GM18499 (cell line): ENCODE results near the gene PCDHGA11.
"Not testable (repeated sequence)": the region's sequence is repeated elsewhere in the genome, so short reads cannot be mapped to it uniquely, and the experiment has no call there.

ENCODE experiments used
- ATAC-seq: cut with Tn5 transposase; IDR thresholded peaks from one replicate; pipeline ENCODE4 v1.9.1; 2021; ENCODE audit warnings: moderate number of reproducible peaks; ENCODE audit not compliant: insufficient read depth, unreplicated experiment

PCDHGA11 gene

DNA sequence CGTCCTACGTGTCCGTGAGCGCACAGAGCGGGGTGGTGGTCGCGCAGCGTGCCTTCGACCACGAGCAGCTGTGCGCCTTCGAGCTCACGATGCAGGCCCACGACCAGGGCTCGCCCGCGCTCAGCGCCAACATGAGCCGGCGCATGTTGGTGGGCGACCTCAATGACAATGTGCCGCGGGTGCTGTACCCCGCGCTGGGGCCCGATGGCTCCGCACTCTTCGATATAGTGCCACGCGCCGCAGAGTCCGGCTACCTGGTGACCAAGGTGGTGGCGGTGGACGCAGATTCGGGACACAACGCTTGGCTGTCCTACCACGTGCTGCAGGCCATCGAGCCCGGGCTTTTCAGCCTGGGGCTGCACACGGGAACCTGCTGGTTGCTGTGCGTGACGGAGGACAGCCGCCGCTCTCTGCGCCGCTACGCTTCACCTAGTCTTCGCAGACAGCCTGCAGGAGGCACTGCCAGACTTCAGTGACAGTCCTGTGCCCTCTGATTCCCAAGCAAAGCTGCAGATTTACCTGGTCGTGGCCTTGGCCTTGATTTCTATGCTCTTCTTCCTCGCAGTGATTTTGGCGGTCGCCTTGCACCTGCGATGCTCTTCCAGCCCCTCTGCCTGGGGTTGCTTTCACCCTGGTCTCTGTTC, 7.1 kb downstream of the PCDHGA11 start:
- no peak for ATAC-seq

DNA sequence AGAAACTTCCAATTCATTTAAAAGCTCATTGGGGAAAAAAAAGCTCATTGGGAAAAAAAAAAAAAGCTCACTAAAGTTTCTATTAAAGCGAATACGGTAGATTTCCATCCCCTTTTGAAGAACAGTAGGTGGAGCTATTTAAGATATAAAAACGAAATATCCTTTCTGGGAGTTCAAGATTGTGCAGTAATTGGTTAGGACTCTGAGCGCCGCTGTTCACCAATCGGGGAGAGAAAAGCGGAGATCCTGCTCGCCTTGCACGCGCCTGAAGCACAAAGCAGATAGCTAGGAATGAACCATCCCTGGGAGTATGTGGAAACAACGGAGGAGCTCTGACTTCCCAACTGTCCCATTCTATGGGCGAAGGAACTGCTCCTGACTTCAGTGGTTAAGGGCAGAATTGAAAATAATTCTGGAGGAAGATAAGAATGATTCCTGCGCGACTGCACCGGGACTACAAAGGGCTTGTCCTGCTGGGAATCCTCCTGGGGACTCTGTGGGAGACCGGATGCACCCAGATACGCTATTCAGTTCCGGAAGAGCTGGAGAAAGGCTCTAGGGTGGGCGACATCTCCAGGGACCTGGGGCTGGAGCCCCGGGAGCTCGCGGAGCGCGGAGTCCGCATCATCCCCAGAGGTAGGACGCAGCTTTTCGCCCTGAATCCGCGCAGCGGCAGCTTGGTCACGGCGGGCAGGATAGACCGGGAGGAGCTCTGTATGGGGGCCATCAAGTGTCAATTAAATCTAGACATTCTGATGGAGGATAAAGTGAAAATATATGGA, 9.7 kb downstream of the PCDHGA11 start, which contains the start of gene PCDHGA12:
Gene PCDHGA12 (plus strand): TSS at position 176 of the 782 bp plus-strand sequence. CDS start 253 bp downstream, at position 429.
- ATAC-seq, result peak; percentile 86

- ATAC-seq, result no peak
These were observed 10.4 kb downstream of the PCDHGA11 start for GRCh38 chr5:141431286-141431685.

DNA sequence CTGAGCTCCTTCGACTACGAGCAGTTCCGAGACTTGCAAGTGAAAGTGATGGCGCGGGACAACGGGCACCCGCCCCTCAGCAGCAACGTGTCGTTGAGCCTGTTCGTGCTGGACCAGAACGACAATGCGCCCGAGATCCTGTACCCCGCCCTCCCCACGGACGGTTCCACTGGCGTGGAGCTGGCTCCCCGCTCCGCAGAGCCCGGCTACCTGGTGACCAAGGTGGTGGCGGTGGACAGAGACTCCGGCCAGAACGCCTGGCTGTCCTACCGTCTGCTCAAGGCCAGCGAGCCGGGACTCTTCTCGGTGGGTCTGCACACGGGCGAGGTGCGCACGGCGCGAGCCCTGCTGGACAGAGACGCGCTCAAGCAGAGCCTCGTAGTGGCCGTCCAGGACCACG, 11.5 kb downstream of the PCDHGA11 start:
- not testable (repeated sequence) for ATAC-seq

DNA sequence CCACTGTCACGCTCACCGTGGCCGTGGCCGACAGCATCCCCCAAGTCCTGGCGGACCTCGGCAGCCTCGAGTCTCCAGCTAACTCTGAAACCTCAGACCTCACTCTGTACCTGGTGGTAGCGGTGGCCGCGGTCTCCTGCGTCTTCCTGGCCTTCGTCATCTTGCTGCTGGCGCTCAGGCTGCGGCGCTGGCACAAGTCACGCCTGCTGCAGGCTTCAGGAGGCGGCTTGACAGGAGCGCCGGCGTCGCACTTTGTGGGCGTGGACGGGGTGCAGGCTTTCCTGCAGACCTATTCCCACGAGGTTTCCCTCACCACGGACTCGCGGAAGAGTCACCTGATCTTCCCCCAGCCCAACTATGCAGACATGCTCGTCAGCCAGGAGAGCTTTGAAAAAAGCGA, 11.9 kb downstream of the PCDHGA11 start:
- not testable (repeated sequence) for ATAC-seq

- ATAC-seq, result no peak
These were observed 13.2 kb downstream of the PCDHGA11 start for GRCh38 chr5:141434006-141434405.

- ATAC-seq, result no peak
These were observed 16.4 kb downstream of the PCDHGA11 start for GRCh38 chr5:141437221-141437620.

DNA sequence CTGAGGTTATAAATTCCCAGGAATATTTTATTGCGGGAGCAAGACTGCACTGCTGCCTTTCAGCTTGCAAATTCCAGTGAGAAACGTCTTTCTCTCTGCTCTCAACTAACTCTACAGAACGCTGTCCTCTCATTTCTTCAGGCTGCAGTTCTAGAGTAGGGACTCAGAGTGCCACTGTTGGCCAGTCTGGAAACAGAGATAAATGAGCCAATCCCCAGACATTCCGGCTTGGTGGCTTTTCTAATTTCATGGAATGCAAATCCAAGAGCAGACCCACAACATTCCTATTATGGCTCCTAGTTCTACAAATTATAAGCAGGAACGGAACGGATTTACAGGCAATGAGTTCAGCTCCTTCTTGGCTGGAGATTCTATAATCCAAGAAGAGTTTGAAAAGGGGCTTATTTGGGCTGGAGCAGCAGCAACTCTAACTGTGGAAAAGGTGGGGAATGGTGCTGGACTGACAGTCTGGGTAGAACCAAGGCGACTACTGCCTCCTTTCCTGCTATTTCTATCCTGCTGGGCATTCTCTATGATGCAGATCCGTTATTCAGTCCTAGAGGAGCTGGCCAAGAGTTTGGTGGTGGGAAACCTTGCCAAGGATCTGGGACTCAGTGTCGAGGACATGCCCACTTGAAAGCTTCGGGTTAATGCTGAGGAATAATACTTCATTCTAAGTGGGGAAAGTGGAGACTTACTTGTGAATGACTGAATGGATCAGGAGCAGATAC, 18.7 kb downstream of the PCDHGA11 start:
- no peak for ATAC-seq

DNA sequence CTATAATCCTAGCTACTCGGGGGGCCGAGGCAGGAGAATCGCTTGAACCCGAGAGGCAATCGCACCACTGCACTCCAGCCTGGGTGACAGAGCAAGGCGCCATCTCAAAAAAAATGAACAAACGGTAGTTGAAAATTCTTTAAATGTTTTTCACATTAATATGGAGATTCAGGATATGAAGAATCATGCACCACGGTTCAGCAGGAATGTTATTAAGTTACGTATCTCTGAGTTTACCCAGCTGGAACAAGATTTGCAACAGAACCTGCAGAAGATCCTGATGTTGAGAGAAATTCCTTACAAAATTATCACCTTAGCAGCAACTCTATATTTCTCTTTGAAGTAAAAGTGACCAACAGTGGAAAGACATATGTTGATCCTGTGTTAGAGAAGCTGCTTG, 19.5 kb downstream of the PCDHGA11 start:
- ATAC-seq, result no peak

- ATAC-seq, result no peak
These were observed 20.8 kb downstream of the PCDHGA11 start for GRCh38 chr5:141441571-141442170.

DNA sequence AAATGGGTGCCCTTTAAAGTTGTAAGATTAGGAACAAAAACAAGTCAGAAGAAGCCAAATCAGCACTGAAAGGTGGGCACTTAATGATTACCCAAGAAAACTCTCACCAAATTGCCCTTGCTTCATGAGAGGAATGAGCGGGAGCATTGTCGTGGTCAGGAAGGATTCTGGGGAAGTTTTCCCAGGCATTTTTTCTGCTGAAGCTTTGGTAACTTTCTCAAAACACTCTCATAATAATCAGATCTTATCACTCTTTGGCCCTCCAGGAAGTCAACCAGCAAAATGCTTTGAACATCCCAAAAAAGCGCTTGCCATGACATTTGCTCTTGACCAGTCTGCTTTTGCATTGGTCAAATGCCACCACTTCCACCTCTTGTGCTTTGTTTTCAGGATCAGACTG, 44.5 kb downstream of the PCDHGA11 start:
- ATAC-seq, result no peak
